ENCODE measurements around the gene QSER1. TPM values are rescaled to one million over a fixed set of nuclear protein-coding genes. Genes with fewer than 3 reads are reported as not detected.
"Not testable (repeated sequence)": the region's sequence is repeated elsewhere in the genome, so short reads cannot be mapped to it uniquely, and the experiment has no call there.

The QSER1 gene
- polyA plus RNA-seq, 2 donors: 4.4 TPM

DNA sequence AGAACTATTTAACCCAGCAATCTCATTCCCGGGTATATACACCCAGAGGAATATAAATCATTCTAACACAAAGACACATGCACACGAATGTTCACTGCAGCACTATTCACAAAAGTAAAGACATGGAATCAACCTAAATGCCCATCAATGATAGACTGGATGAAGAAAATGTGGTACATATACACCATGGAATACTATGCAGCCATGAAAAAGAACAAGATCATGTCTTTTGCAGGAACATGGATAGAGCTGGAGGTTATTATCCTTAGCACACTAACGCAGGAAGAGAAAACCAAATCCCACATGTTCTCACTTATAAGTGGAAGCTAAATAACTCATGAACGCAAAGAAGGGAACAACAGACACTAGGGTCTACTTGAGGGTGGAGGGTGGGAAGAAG, 23.9 kb upstream of the QSER1 start:
- 71 to 77% methylated on average over 4 of the region's 4 CpGs for WGBS, 2 donors
- H3K9me3 ChIP-seq (ENCODE audit: control insufficient read depth in 2 of 2, insufficient read depth in 1 of 2, low read depth in 1 of 2, low read length in 1 of 2); H3K4me3 ChIP-seq (ENCODE audit: low read depth in 1 of 2, low read length in 2 of 2); H3K4me1 ChIP-seq (ENCODE audit: control insufficient read depth in 2 of 2, insufficient read depth in 2 of 2, low read length in 1 of 2); H3K36me3 ChIP-seq (ENCODE audit: control insufficient read depth in 2 of 2, insufficient read depth in 2 of 2, low read length in 1 of 2); H3K27me3 ChIP-seq (ENCODE audit: control insufficient read depth in 1 of 2, insufficient read depth in 2 of 2, low read length in 2 of 2); H3K27ac ChIP-seq (ENCODE audit: low read depth in 2 of 2, low read length in 1 of 2): not testable (repeated sequence)

DNA sequence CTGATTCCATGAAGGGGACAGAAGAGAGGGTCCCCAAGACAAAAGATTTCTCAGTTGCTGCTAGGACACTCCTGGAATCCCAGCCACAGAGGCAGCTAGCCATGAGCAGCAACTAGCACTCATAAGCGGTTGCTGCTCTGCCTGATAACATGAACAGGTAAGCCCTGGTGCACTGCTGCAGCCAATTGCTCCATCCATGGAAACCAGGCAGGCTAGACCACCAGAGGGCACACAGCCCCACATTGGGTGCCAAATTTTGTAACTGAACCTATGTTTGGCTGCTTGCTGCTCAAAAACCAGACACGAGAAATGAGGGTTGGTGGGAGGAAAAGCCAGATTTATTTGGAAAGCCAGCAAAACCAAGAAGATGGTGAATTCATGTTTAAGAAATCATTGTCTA, 21.9 kb upstream of the QSER1 start:
- Histone ChIP-seq H3K27ac (ENCODE audit: low read depth in 2 of 2, low read length in 1 of 2) (no peak overlapping the region), H3K9me3 (ENCODE audit: control insufficient read depth in 2 of 2, insufficient read depth in 1 of 2, low read depth in 1 of 2, low read length in 1 of 2) (peaks cover 0 to 3% of the 10 kb centered on the region in 2 donors), H3K4me1 (ENCODE audit: control insufficient read depth in 2 of 2, insufficient read depth in 2 of 2, low read length in 1 of 2) (no peaks in the 10 kb centered on the region), H3K4me3 (ENCODE audit: low read depth in 1 of 2, low read length in 2 of 2) (no peak overlapping the region), H3K36me3 (ENCODE audit: control insufficient read depth in 2 of 2, insufficient read depth in 2 of 2, low read length in 1 of 2) (no peaks in the 10 kb centered on the region), H3K27me3 (ENCODE audit: control insufficient read depth in 1 of 2, insufficient read depth in 2 of 2, low read length in 2 of 2) (no peaks in the 10 kb centered on the region)
- 63 to 71% methylated on average over 2 of the region's 2 CpGs for WGBS, 2 donors

DNA sequence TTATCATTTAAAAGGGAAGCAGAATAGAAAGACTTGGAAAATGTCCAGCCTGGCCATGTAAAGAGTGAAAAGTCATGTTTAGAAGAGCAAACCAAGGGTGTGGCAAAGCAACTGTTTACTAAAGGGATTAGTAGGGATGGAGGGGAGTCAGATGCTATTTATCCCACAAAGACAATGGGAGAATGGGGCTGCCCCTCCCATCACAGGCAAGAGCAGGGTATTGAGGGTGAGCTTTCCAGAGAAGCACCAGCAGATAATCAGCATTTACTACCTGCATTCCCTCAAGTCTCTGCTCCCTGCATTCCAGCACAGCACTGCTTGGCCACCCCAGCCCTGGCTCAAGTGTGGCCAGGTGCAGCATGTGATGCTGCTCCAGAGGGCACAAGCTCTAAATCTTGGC, 18.5 kb upstream of the QSER1 start:
- H3K9me3 ChIP-seq (ENCODE audit: control insufficient read depth in 2 of 2, insufficient read depth in 1 of 2, low read depth in 1 of 2, low read length in 1 of 2): peaks cover 0 to 3% of the 10 kb centered on the region in 2 donors
- no peak overlapping the region for H3K27ac ChIP-seq (ENCODE audit: low read depth in 2 of 2, low read length in 1 of 2)
- no peak overlapping the region for H3K4me3 ChIP-seq (ENCODE audit: low read depth in 1 of 2, low read length in 2 of 2)
- no peaks in the 10 kb centered on the region for H3K27me3 ChIP-seq (ENCODE audit: control insufficient read depth in 1 of 2, insufficient read depth in 2 of 2, low read length in 2 of 2)
- no peaks in the 10 kb centered on the region for H3K36me3 ChIP-seq (ENCODE audit: control insufficient read depth in 2 of 2, insufficient read depth in 2 of 2, low read length in 1 of 2)
- no peaks in the 10 kb centered on the region for H3K4me1 ChIP-seq (ENCODE audit: control insufficient read depth in 2 of 2, insufficient read depth in 2 of 2, low read length in 1 of 2)

DNA sequence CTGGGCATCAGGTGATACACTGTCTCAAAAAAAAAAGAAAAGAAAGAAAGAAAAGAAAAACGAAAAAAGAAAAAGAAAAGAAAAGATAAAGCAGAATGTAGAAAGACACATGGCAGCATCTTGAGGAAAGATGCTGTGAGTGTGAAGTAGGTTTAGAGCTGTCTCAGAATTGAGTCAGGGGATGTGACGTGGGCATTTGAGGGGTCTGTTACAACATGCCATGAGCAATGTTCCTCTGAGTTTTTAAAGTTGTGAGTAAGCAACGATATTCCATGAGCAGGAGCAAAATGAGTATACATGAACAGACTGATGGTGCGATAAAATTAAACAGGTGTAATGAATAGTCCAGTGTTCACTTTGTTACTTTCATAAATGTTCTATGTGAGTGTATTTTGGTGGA, 11.3 kb upstream of the QSER1 start:
- Histone ChIP-seq H3K4me3 (ENCODE audit: low read depth in 1 of 2, low read length in 2 of 2) (no peak overlapping the region), H3K36me3 (ENCODE audit: control insufficient read depth in 2 of 2, insufficient read depth in 2 of 2, low read length in 1 of 2) (no peaks in the 10 kb centered on the region), H3K9me3 (ENCODE audit: control insufficient read depth in 2 of 2, insufficient read depth in 1 of 2, low read depth in 1 of 2, low read length in 1 of 2) (no peaks in the 10 kb centered on the region), H3K27ac (ENCODE audit: low read depth in 2 of 2, low read length in 1 of 2) (no peak overlapping the region), H3K4me1 (ENCODE audit: control insufficient read depth in 2 of 2, insufficient read depth in 2 of 2, low read length in 1 of 2) (no peaks in the 10 kb centered on the region), H3K27me3 (ENCODE audit: control insufficient read depth in 1 of 2, insufficient read depth in 2 of 2, low read length in 2 of 2) (no peaks in the 10 kb centered on the region)
- 55 to 70% methylated on average over 4 of the region's 4 CpGs for WGBS, 2 donors

DNA sequence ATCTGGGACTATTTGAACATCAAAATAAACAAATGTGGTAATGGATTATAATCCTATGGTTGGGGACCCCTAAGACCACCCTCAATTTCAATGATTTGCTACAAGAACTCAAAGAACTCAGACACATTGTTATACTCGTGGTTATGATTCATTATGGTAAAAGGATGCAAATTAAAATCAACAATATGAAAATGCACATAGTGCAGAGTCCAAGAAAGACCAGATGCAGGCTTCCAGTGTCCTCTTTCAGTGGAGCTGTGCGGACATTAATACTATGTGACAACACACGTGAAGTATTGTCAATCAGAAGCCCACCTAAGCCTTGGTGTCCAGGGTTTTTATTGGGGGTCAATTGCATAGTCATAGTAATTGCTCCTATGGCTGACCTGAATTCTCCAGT, 9.2 kb upstream of the QSER1 start:
- no peaks in the 10 kb centered on the region for H3K9me3 ChIP-seq (ENCODE audit: control insufficient read depth in 2 of 2, insufficient read depth in 1 of 2, low read depth in 1 of 2, low read length in 1 of 2)
- H3K4me3 ChIP-seq (ENCODE audit: low read depth in 1 of 2, low read length in 2 of 2): no peak overlapping the region
- H3K27me3 ChIP-seq (ENCODE audit: control insufficient read depth in 1 of 2, insufficient read depth in 2 of 2, low read length in 2 of 2): no peaks in the 10 kb centered on the region
- no peaks in the 10 kb centered on the region for H3K4me1 ChIP-seq (ENCODE audit: control insufficient read depth in 2 of 2, insufficient read depth in 2 of 2, low read length in 1 of 2)
- no peak overlapping the region for H3K27ac ChIP-seq (ENCODE audit: low read depth in 2 of 2, low read length in 1 of 2)
- no peaks in the 10 kb centered on the region for H3K36me3 ChIP-seq (ENCODE audit: control insufficient read depth in 2 of 2, insufficient read depth in 2 of 2, low read length in 1 of 2)
- WGBS, 2 donors: 66 to 74% methylated on average over 3 of the region's 3 CpGs

DNA sequence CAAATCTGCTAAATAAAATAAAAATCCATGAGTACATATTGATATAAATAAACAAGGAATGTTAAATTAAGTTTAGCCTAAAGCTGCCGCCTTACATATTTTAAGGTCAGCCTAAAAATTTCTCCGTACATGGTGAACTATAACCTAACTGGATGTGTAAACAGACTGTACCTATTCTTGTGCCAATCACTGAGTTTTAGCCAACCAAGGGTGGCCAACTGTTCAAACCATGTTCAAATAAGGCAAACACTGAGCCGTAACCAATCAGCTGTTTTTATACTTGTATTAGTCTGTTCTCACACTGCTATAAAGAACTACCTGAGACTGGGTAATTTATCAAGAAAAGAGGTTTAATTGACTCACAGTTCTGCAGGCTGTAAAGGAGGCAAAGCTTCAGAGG, 8.6 kb upstream of the QSER1 start:
- Histone ChIP-seq H3K36me3 (ENCODE audit: control insufficient read depth in 2 of 2, insufficient read depth in 2 of 2, low read length in 1 of 2) (no peaks in the 10 kb centered on the region), H3K4me3 (ENCODE audit: low read depth in 1 of 2, low read length in 2 of 2) (no peak overlapping the region), H3K9me3 (ENCODE audit: control insufficient read depth in 2 of 2, insufficient read depth in 1 of 2, low read depth in 1 of 2, low read length in 1 of 2) (no peaks in the 10 kb centered on the region), H3K4me1 (ENCODE audit: control insufficient read depth in 2 of 2, insufficient read depth in 2 of 2, low read length in 1 of 2) (no peaks in the 10 kb centered on the region), H3K27ac (ENCODE audit: low read depth in 2 of 2, low read length in 1 of 2) (no peak overlapping the region), H3K27me3 (ENCODE audit: control insufficient read depth in 1 of 2, insufficient read depth in 2 of 2, low read length in 2 of 2) (no peaks in the 10 kb centered on the region)
- WGBS, 2 donors: 79 to 89% methylated on average over 3 of the region's 3 CpGs

DNA sequence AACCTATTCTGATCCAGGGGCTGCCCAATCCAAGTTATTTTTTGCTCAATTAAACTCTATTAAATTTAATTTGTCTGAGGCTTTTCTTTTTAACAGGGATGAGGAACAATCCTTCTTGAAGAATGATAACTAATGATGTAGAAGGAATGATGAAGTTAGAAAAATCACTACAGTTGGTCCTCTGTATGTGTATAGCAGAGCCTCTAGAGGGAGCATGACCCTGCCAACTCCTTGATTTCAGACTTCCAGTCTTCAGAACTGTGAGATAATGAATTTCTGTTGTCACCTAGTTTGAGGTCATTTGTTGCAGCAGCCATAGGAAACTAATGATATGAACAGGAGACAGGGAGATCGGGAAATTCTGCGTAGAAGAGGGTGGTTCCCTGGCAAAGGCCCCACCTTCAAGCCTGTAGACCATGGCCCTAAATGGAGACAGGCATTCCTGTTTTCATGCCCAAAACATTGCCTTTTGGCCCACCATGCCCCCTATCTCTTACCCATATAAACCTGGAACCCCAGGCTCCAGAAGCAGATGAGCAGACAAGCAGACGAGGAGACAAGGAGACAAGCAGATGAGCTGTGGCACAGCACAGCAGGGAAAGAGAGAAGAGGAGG, 7.7 kb upstream of the QSER1 start:
- WGBS, 2 donors: 77 to 82% methylated on average over 3 of the region's 3 CpGs
- H3K4me3 ChIP-seq (ENCODE audit: low read depth in 1 of 2, low read length in 2 of 2): no peak overlapping the region
- H3K27ac ChIP-seq (ENCODE audit: low read depth in 2 of 2, low read length in 1 of 2): no peak overlapping the region
- H3K9me3 ChIP-seq (ENCODE audit: control insufficient read depth in 2 of 2, insufficient read depth in 1 of 2, low read depth in 1 of 2, low read length in 1 of 2): no peaks in the 10 kb centered on the region
- H3K4me1 ChIP-seq (ENCODE audit: control insufficient read depth in 2 of 2, insufficient read depth in 2 of 2, low read length in 1 of 2): no peaks in the 10 kb centered on the region
- no peaks in the 10 kb centered on the region for H3K27me3 ChIP-seq (ENCODE audit: control insufficient read depth in 1 of 2, insufficient read depth in 2 of 2, low read length in 2 of 2)
- H3K36me3 ChIP-seq (ENCODE audit: control insufficient read depth in 2 of 2, insufficient read depth in 2 of 2, low read length in 1 of 2): no peaks in the 10 kb centered on the region

DNA sequence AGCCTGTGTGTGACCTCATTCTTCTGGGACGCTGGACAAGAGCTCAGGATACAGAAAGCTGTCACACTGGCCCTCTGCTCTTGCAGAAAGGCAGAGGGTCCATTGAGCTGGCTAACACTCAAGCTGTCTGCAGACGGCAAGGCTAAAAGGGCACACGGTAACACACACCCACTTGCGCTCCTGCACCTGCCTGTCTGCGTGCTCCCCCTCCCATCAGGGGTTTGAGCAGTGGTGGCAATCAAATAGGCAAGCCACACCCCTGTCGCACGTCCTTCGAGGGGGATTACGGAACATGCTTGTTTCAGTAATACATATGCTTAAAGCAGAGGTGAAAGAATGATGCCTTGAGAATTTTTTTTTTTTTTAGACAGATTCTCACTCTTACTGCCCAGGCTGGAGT, 7.1 kb upstream of the QSER1 start:
- H3K27ac ChIP-seq (ENCODE audit: low read depth in 2 of 2, low read length in 1 of 2): no peak overlapping the region

DNA sequence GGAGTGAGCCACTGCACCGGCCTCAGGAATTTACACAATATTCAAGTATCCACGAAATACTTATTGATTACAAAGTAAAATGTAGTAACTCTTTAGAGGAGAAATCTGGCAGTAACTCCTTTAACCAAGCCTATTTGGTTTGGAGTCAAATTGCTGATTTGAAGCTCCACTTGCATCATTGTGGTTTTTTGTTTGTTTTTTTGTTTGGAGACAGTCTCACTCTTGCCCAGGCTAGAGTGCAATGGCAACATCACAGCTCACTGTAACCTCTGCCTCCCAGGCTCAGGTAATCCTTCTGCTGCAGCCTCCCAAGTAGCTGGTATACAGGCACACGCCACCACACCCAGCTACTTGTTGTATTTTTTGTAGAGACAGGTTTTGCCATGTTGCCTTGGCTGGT, 6.4 kb upstream of the QSER1 start:
- WGBS, 2 donors: 87 to 90% methylated on average over 3 of the region's 3 CpGs
- Histone ChIP-seq H3K9me3 (ENCODE audit: control insufficient read depth in 2 of 2, insufficient read depth in 1 of 2, low read depth in 1 of 2, low read length in 1 of 2) (no peaks in the 10 kb centered on the region), H3K4me3 (ENCODE audit: low read depth in 1 of 2, low read length in 2 of 2) (no peak overlapping the region), H3K36me3 (ENCODE audit: control insufficient read depth in 2 of 2, insufficient read depth in 2 of 2, low read length in 1 of 2) (no peaks in the 10 kb centered on the region), H3K27me3 (ENCODE audit: control insufficient read depth in 1 of 2, insufficient read depth in 2 of 2, low read length in 2 of 2) (no peaks in the 10 kb centered on the region), H3K4me1 (ENCODE audit: control insufficient read depth in 2 of 2, insufficient read depth in 2 of 2, low read length in 1 of 2) (no peaks in the 10 kb centered on the region), H3K27ac (ENCODE audit: low read depth in 2 of 2, low read length in 1 of 2) (no peak overlapping the region)

More for the DNA sequence above, 7.1 kb upstream of the QSER1 start:
- Histone ChIP-seq H3K27me3 (ENCODE audit: control insufficient read depth in 1 of 2, insufficient read depth in 2 of 2, low read length in 2 of 2) (no peaks in the 10 kb centered on the region), H3K36me3 (ENCODE audit: control insufficient read depth in 2 of 2, insufficient read depth in 2 of 2, low read length in 1 of 2) (no peaks in the 10 kb centered on the region), H3K4me3 (ENCODE audit: low read depth in 1 of 2, low read length in 2 of 2) (no peak overlapping the region), H3K9me3 (ENCODE audit: control insufficient read depth in 2 of 2, insufficient read depth in 1 of 2, low read depth in 1 of 2, low read length in 1 of 2) (no peaks in the 10 kb centered on the region), H3K4me1 (ENCODE audit: control insufficient read depth in 2 of 2, insufficient read depth in 2 of 2, low read length in 1 of 2) (no peaks in the 10 kb centered on the region)
- 90 to 91% methylated on average over 9 of the region's 9 CpGs for WGBS, 2 donors

DNA sequence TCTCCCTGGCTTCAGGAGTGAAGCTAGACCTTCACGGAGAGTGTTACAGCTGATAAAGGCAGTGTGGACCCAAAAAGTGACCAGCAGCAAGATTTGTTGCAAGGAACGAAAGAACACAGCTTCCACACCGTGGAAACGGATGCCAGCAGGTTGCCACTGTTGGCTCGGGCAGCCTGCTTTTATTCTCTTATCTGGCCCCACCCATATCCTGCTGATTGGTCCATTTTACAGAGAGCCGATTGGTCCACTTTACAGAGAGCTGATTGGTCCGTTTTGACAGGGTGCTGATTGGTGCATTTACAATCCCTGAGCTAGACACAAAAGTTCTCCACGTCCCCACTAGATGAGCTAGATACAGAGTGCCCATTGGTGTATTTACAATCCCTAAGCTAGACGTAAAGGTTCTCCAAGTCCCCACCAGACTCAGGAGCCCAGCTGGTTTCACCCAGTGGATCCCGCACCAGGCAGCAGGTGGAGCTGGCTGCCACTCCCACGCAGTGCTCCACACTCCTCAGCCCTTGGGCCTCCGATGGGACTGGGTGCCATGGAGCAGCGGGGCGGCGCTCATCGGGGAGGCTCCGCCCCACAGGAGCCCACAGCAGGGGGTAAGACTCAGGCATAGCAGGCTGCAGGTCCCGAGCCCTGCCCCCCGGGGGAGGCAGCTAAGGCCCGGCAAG, 4.8 kb upstream of the QSER1 start:
- H3K27ac ChIP-seq (ENCODE audit: low read depth in 2 of 2, low read length in 1 of 2); H3K4me1 ChIP-seq (ENCODE audit: control insufficient read depth in 2 of 2, insufficient read depth in 2 of 2, low read length in 1 of 2); H3K9me3 ChIP-seq (ENCODE audit: control insufficient read depth in 2 of 2, insufficient read depth in 1 of 2, low read depth in 1 of 2, low read length in 1 of 2); H3K36me3 ChIP-seq (ENCODE audit: control insufficient read depth in 2 of 2, insufficient read depth in 2 of 2, low read length in 1 of 2); H3K27me3 ChIP-seq (ENCODE audit: control insufficient read depth in 1 of 2, insufficient read depth in 2 of 2, low read length in 2 of 2); H3K4me3 ChIP-seq (ENCODE audit: low read depth in 1 of 2, low read length in 2 of 2): not testable (repeated sequence)
- WGBS, 2 donors: 95 to 96% methylated on average over 20 of the region's 20 CpGs
